Left lung (tissue), 10 donors: ENCODE measurements around the gene MED27. TPM values are rescaled to one million over a fixed set of nuclear protein-coding genes. Genes with fewer than 3 reads are reported as not detected.

Source experiments
- ATAC-seq: fragments of 200-7000 bp; cut with Tn5 transposase; one replicate; pipeline ENCODE4 v1.9.1; 2020; ENCODE audit warnings: moderate library complexity
- DNase-seq, 4 donors: peaks; one replicate each; pipeline ENCODE4 v3.0.0-alpha.2; 2013 to 2020
- H3K27ac ChIP-seq, 2 donors: fragments of 200-600 bp; sonication (generic) in 1 of 2; one replicate each; pipeline versions ENCODE4 v1.5.0 to v1.8.0; 2020 to 2021
- H3K27me3 ChIP-seq, 2 donors: fragments of 200-600 bp; sonication (generic) in 1 of 2; one replicate each; pipeline versions ENCODE4 v1.5.0 to v1.8.0; 2020 to 2021
- H3K36me3 ChIP-seq, 2 donors: fragments of 200-600 bp; sonication (generic) in 1 of 2; one replicate each; pipeline versions ENCODE4 v1.5.0 to v1.8.0; 2020 to 2021
- H3K4me1 ChIP-seq, 2 donors: fragments of 200-600 bp; one replicate each; pipeline ENCODE4 v1.8.0; 2021
- H3K4me3 ChIP-seq, 2 donors: fragments of 200-600 bp; sonication (generic) in 1 of 2; one replicate each; pipeline versions ENCODE4 v1.5.0 to v1.8.0; 2020 to 2021; ENCODE audit warnings: mild to moderate bottlenecking in 1 of 2
- H3K9me3 ChIP-seq, 2 donors: fragments of 200-600 bp; sonication (generic) in 1 of 2; one replicate each; pipeline versions ENCODE4 v1.5.0 to v1.8.0; 2020 to 2021
- CTCF ChIP-seq, 2 donors: fragments of 200-600 bp; sonication (generic) in 1 of 2; IDR thresholded peaks; one replicate each; pipeline versions ENCODE4 v1.5.0 to v1.8.0; 2021; ENCODE audit warnings: antibody characterized with exemption in 2 of 2
- intact Hi-C, 2 donors: fragments of 100-400 bp; cut with DNase I; formaldehyde crosslinking; loops; one replicate each; pipeline versions ENCODE4 v1.11.2 to v1.14.2; 2022
- polyA plus RNA-seq, 6 donors: library from polyadenylated mRNA; unstranded; fragments of 120-200 nt; gene quantifications; one replicate each; pipeline ENCODE4 v1.2.1, GENCODE V29; 2013; ENCODE audit not compliant: insufficient read length in 6 of 6
- total RNA-seq, 2 donors: library from RNA; stranded (reverse); fragmentation: NEBNext Ultra II Directional; extraction: Animal tissue kit (Norgen Biotek cat#: 25700); gene quantifications; one replicate each; pipeline ENCODE4 v1.2.1, GENCODE V29; 2021
- donor health status: DM: no; HTN: yes; CAD: no.
- donor health status: DM: no; HTN: no; CAD: no.

Gene MED27
- total and polyA plus RNA-seq, 8 donors, result 12.5 to 18.6 (median 16.7) TPM

- H3K27ac ChIP-seq, result no peak overlapping the region
- TF ChIP-seq CTCF (IDR thresholded peaks at IDR 0.05), result no peak
- peaks cover 0 to 22% of the 10 kb centered on the region in 2 donors for H3K4me1 ChIP-seq
- intact Hi-C loops, result no loop called here
- ATAC-seq, result no peak
- DNase-seq, result no peak
- no peaks in the 10 kb centered on the region for H3K9me3 ChIP-seq
- peaks cover 0 to 1% of the 10 kb centered on the region in 2 donors for H3K36me3 ChIP-seq
- H3K27me3 ChIP-seq, result no peaks in the 10 kb centered on the region
- no peak overlapping the region for H3K4me3 ChIP-seq
Measured at GRCh38 chr9:132007371-132008025, 72.2 kb downstream of the MED27 start.

- no peak for TF ChIP-seq CTCF (IDR thresholded peaks at IDR 0.05)
- H3K9me3 ChIP-seq, result no peaks in the 10 kb centered on the region
- H3K36me3 ChIP-seq, result no peaks in the 10 kb centered on the region
- H3K27me3 ChIP-seq, result no peaks in the 10 kb centered on the region
- ATAC-seq (no peak), DNase-seq (no peak)
- intact Hi-C loops, result no loop called here
- peaks cover 0 to 22% of the 10 kb centered on the region in 2 donors for H3K4me1 ChIP-seq
- H3K27ac ChIP-seq, result peak overlapping the region in 1 of 2 donors; percentile 33
- no peak overlapping the region for H3K4me3 ChIP-seq
Measured at GRCh38 chr9:132006677-132007370, 72.8 kb downstream of the MED27 start.

- H3K4me3 ChIP-seq, result no peak overlapping the region
- DNase-seq (no peak), ATAC-seq (no peak)
- no peaks in the 10 kb centered on the region for H3K36me3 ChIP-seq
- no peaks in the 10 kb centered on the region for H3K27me3 ChIP-seq
- H3K27ac ChIP-seq, result peak overlapping the region in 1 of 2 donors; percentile 33
- intact Hi-C loops, result no loop called here
- H3K4me1 ChIP-seq, result peaks cover 0 to 22% of the 10 kb centered on the region in 2 donors
- H3K9me3 ChIP-seq, result no peaks in the 10 kb centered on the region
- TF ChIP-seq CTCF (IDR thresholded peaks at IDR 0.05), result no peak
Measured at GRCh38 chr9:132005899-132006298, 73.8 kb downstream of the MED27 start.

GRCh38 chr9:132004323-132004722, 75.3 kb downstream of the MED27 start:
- intact Hi-C loops, result no loop called here
- H3K36me3 ChIP-seq, result no peaks in the 10 kb centered on the region
- DNase-seq (no peak), ATAC-seq (no peak)
- H3K9me3 ChIP-seq, result no peaks in the 10 kb centered on the region
- no peak overlapping the region for H3K4me3 ChIP-seq
- no peaks in the 10 kb centered on the region for H3K27me3 ChIP-seq
- no peak overlapping the region for H3K27ac ChIP-seq
- peaks cover 0 to 22% of the 10 kb centered on the region in 2 donors for H3K4me1 ChIP-seq
- TF ChIP-seq CTCF (IDR thresholded peaks at IDR 0.05), result no peak

GRCh38 chr9:132003896-132004295, 75.8 kb downstream of the MED27 start:
- ATAC-seq (no peak), DNase-seq (no peak)
- Histone ChIP-seq H3K27me3 (no peaks in the 10 kb centered on the region), H3K36me3 (no peaks in the 10 kb centered on the region), H3K27ac (no peak overlapping the region), H3K9me3 (no peaks in the 10 kb centered on the region), H3K4me3 (no peak overlapping the region), H3K4me1 (peaks cover 0 to 22% of the 10 kb centered on the region in 2 donors)
- intact Hi-C loops, result no loop called here
- TF ChIP-seq CTCF (IDR thresholded peaks at IDR 0.05), result no peak
